Liver (tissue), 9 donors: ENCODE measurements around the gene DOCK8. TPM values are rescaled to one million over a fixed set of nuclear protein-coding genes. Genes with fewer than 3 reads are reported as not detected.

ENCODE experiments used
- DNase-seq: peaks from one replicate; pipeline ENCODE4 v3.0.0-alpha.2; 2017; ENCODE audit warnings: low spot score
- H3K27ac ChIP-seq, 2 donors: one replicate each; pipeline ENCODE4 v1.7.0; 2013; ENCODE audit warnings: inconsistent platforms in 2 of 2, low read length in 2 of 2, control low read depth in 1 of 2, low read depth in 1 of 2, mild to moderate bottlenecking in 1 of 2
- H3K27me3 ChIP-seq, 4 donors: one replicate each; pipeline versions ENCODE4 v1.6.1 to v1.7.0; 2013; ENCODE audit warnings: low read length in 3 of 4, inconsistent platforms in 1 of 4, mild to moderate bottlenecking in 1 of 4, moderate library complexity in 1 of 4; ENCODE audit not compliant: control insufficient read depth in 4 of 4, insufficient read depth in 4 of 4
- H3K36me3 ChIP-seq, 4 donors: one replicate each; pipeline versions ENCODE4 v1.6.1 to v1.7.0; 2013; ENCODE audit warnings: low read length in 3 of 4, mild to moderate bottlenecking in 3 of 4, low read depth in 1 of 4, moderate library complexity in 1 of 4; ENCODE audit not compliant: control insufficient read depth in 4 of 4, insufficient read depth in 3 of 4
- H3K4me1 ChIP-seq, 4 donors: one replicate each; pipeline versions ENCODE4 v1.6.1 to v1.7.0; 2013; ENCODE audit warnings: low read length in 3 of 4, mild to moderate bottlenecking in 3 of 4, moderate library complexity in 1 of 4; ENCODE audit not compliant: control insufficient read depth in 4 of 4, insufficient read depth in 4 of 4
- H3K4me3 ChIP-seq, 3 donors: one replicate each; pipeline versions ENCODE4 v1.6.1 to v1.7.0; 2013; ENCODE audit warnings: low read length in 3 of 3, control low read depth in 1 of 3, low read depth in 1 of 3, mild to moderate bottlenecking in 1 of 3
- H3K9ac ChIP-seq, 2 donors: one replicate each; pipeline ENCODE4 v1.7.0; 2013; ENCODE audit warnings: low read length in 2 of 2, mild to moderate bottlenecking in 2 of 2, moderate library complexity in 2 of 2, control low read depth in 1 of 2, low read depth in 1 of 2
- H3K9me3 ChIP-seq, 4 donors: one replicate each; pipeline versions ENCODE4 v1.6.1 to v1.7.0; 2013; ENCODE audit warnings: low read length in 3 of 4; ENCODE audit not compliant: control insufficient read depth in 4 of 4
- ATF3 ChIP-seq: IDR thresholded peaks from 2 replicates; pipeline ENCODE4 v1.6.1; 2016; ENCODE audit warnings: antibody characterized with exemption
- CTCF ChIP-seq: fragments of 150-350 bp; IDR thresholded peaks from 2 replicates; pipeline ENCODE4 v1.5.1; 2017; ENCODE audit warnings: improper control_type of control experiment, low read depth, low read length; ENCODE audit not compliant: missing input control
- EGR1 ChIP-seq, 2 donors: IDR thresholded peaks; 2 replicates each; pipeline ENCODE4 v1.6.1; 2016 to 2018; ENCODE audit warnings: antibody characterized with exemption in 2 of 2, low read depth in 2 of 2
- FOXA1 ChIP-seq: IDR thresholded peaks from 2 replicates; pipeline ENCODE4 v1.6.1; 2016; ENCODE audit warnings: antibody characterized with exemption
- FOXA2 ChIP-seq: IDR thresholded peaks from 2 replicates; pipeline ENCODE4 v1.6.1; 2016; ENCODE audit warnings: antibody characterized with exemption
- GABPA ChIP-seq, 2 donors: IDR thresholded peaks in 1 of 2; conservative IDR thresholded peaks in 1 of 2; 2 replicates each; pipeline ENCODE4 v1.6.1; 2016; ENCODE audit warnings: antibody characterized with exemption in 2 of 2, mild to moderate bottlenecking in 1 of 2, moderate library complexity in 1 of 2
- JUND ChIP-seq, 2 donors: IDR thresholded peaks; 2 replicates each; pipeline ENCODE4 v1.6.1; 2016; ENCODE audit warnings: antibody characterized with exemption in 2 of 2
- MAX ChIP-seq: IDR thresholded peaks from 2 replicates; pipeline ENCODE4 v1.6.1; 2016; ENCODE audit warnings: antibody characterized with exemption
- NR2F2 ChIP-seq: IDR thresholded peaks from 2 replicates; pipeline ENCODE4 v1.6.1; 2016; ENCODE audit warnings: antibody characterized with exemption
- RAD21 ChIP-seq, 2 donors: IDR thresholded peaks; 2 replicates each; pipeline ENCODE4 v1.6.1; 2016; ENCODE audit warnings: antibody characterized with exemption in 2 of 2, mild to moderate bottlenecking in 2 of 2
- REST ChIP-seq: IDR thresholded peaks from 2 replicates; pipeline ENCODE4 v1.6.1; 2016; ENCODE audit warnings: antibody characterized with exemption, mild to moderate bottlenecking
- RXRA ChIP-seq, 2 donors: IDR thresholded peaks; 2 replicates each; pipeline ENCODE4 v1.6.1; 2017 to 2018; ENCODE audit warnings: antibody characterized with exemption in 2 of 2, mild to moderate bottlenecking in 1 of 2
- SP1 ChIP-seq: IDR thresholded peaks from 2 replicates; pipeline ENCODE4 v1.6.1; 2018; ENCODE audit warnings: antibody characterized with exemption, mild to moderate bottlenecking
- TAF1 ChIP-seq: conservative IDR thresholded peaks from 2 replicates; pipeline ENCODE4 v1.6.1; 2016; ENCODE audit warnings: antibody characterized with exemption, mild to moderate bottlenecking
- YY1 ChIP-seq: IDR thresholded peaks from 2 replicates; pipeline ENCODE4 v1.6.1; 2016; ENCODE audit warnings: antibody characterized with exemption, mild to moderate bottlenecking
- WGBS: extraction: QIAGEN DNeasy Blood & Tissue Kit; methylation state at CpG from one replicate; pipeline ENCODE4 v1.1.7; 2013; 5-methylcytosine and 5-hydroxymethylcytosine counted together
- polyA plus RNA-seq, 2 donors: library from polyadenylated mRNA; stranded (reverse) in 1 of 2; unstranded in 1 of 2; fragments of 200-250 nt in 1 of 2; fragments of >200 nt in 1 of 2; fragmentation: Nextera tagmentation in 1 of 2; extraction: Ambion mirVana in 1 of 2; gene quantifications; one replicate each; pipeline versions ENCODE4 v1.2.1 to v1.2.3, GENCODE V29; 2013 to 2015
- total RNA-seq, 2 donors: library from RNA; depleted of rRNA; stranded (reverse); fragments of >200 nt; gene quantifications; one replicate each; pipeline ENCODE4 v1.2.3, GENCODE V29; 2014
- donor health status: healthy.
- donor health status: healthy.
- donor health status: healthy.
- donor health status: healthy.
- donor health status: healthy.

The DOCK8 gene
- total and polyA plus RNA-seq, 4 donors: 3.8 to 22.6 (median 7.4) TPM

- H3K36me3 ChIP-seq: no peaks in the 10 kb centered on the region
- H3K4me1 ChIP-seq: no peaks in the 10 kb centered on the region
- no peak overlapping the region for H3K9ac ChIP-seq
- H3K27me3 ChIP-seq: peaks cover 0 to 33% (median 2%) of the 10 kb centered on the region in 4 donors
- TF ChIP-seq NR2F2: no peak
- no peak for TF ChIP-seq GABPA (IDR thresholded peaks at IDR 0.05 in 1 of 2, conservative IDR thresholded peaks at IDR 0.05 in 1 of 2)
- TF ChIP-seq FOXA2: no peak
- TF ChIP-seq TAF1: no peak
- TF ChIP-seq FOXA1: no peak
- TF ChIP-seq RXRA (IDR thresholded peaks at IDR 0.05): no peak
- TF ChIP-seq YY1: no peak
- TF ChIP-seq JUND (IDR thresholded peaks at IDR 0.05): no peak
- TF ChIP-seq SP1: no peak
- no peak for TF ChIP-seq MAX
- TF ChIP-seq RAD21 (IDR thresholded peaks at IDR 0.05): no peak
- no peak for DNase-seq
- no peak overlapping the region for H3K27ac ChIP-seq
- WGBS: 71% methylated on average over 3 of the region's 3 CpGs
- H3K4me3 ChIP-seq: no peak overlapping the region
- H3K9me3 ChIP-seq: peaks cover 0 to 4% (median 0%) of the 10 kb centered on the region in 4 donors
Observed at GRCh38 chr9:479971-480350, 265.3 kb downstream of the DOCK8 start.

GRCh38 chr9:482739-483138 is 268.1 kb downstream of the DOCK8 start:
- Histone ChIP-seq H3K9ac (no peak overlapping the region), H3K27me3 (peaks cover 0 to 36% (median 3%) of the 10 kb centered on the region in 4 donors), H3K4me1 (no peaks in the 10 kb centered on the region), H3K27ac (no peak overlapping the region), H3K4me3 (no peak overlapping the region), H3K9me3 (peaks cover 0 to 3% (median 0%) of the 10 kb centered on the region in 4 donors), H3K36me3 (no peaks in the 10 kb centered on the region)
- no peak for DNase-seq
- TF ChIP-seq ATF3 (no peak), MAX (no peak), FOXA2 (no peak), SP1 (no peak), CTCF (no peak), TAF1 (no peak), EGR1 (IDR thresholded peaks at IDR 0.05; ENCODE audit: low read depth in 2 of 2) (no peak), RAD21 (IDR thresholded peaks at IDR 0.05) (no peak), REST (no peak)
- 96% methylated on average over 7 of the region's 7 CpGs for WGBS
